H1 (cell line): ENCODE measurements around the gene QPCTL. TPM values are rescaled to one million over a fixed set of nuclear protein-coding genes. Genes with fewer than 3 reads are reported as not detected.

ENCODE experiments used
- HDAC2 ChIP-seq, 2 experiments: fragments of 300-600 bp in 1 of 2; sonication (generic) in 1 of 2; IDR thresholded peaks; 2 replicates each; pipeline ENCODE4 v1.6.1; 2011 to 2012; ENCODE audit warnings: low read depth in 2 of 2, low read length in 2 of 2, mild to moderate bottlenecking in 2 of 2, moderate library complexity in 2 of 2, borderline replicate concordance in 1 of 2, inconsistent platforms in 1 of 2
- RXRA ChIP-seq: IDR thresholded peaks from 2 replicates; pipeline ENCODE4 v1.6.1; 2011; ENCODE audit warnings: low read depth, mild to moderate bottlenecking, low read length, moderate library complexity; ENCODE audit not compliant: insufficient read depth
- SUZ12 ChIP-seq: fragments of 200-600 bp; sonication (generic); IDR thresholded peaks from 2 replicates; pipeline ENCODE4 v1.6.1; 2012; ENCODE audit warnings: mild to moderate bottlenecking, inconsistent platforms, low read length, moderate library complexity, mixed read lengths
- polyA plus RNA-seq, 7 experiments: library from polyadenylated mRNA; depleted of rRNA in 3 of 7; stranded (reverse) in 5 of 7; unstranded in 2 of 7; fragments of >200 nt in 5 of 7; fragments of 200-250 nt in 2 of 7; gene quantifications; 1 replicate in 5 of 7; 2 replicates in 1 of 7; 4 replicates in 1 of 7; pipeline versions ENCODE4 v1.2.1 to v1.2.3, GENCODE V29; 2011 to 2013; ENCODE audit warnings: missing spikeins in 2 of 7, mixed read lengths in 2 of 7
- total RNA-seq: library from RNA; stranded (reverse); fragmentation: NEBNext Ultra II Directional; extraction: Animal tissue kit (Norgen Biotek cat#: 25700); gene quantifications from 2 replicates; pipeline ENCODE4 v1.2.1, GENCODE V29; 2021
- TF ChIP-seq, protein P1 (sequence below): fragments of 300-600 bp; sonication (generic); IDR thresholded peaks from 2 replicates; pipeline ENCODE4 v1.7.1; 2012; ENCODE audit warnings: low read length, moderate library complexity, mild to moderate bottlenecking, inconsistent platforms; ENCODE audit not compliant: insufficient replicate concordance
- TF ChIP-seq, protein P2 (sequence below): IDR thresholded peaks from 2 replicates; pipeline ENCODE4 v1.6.1; 2012; ENCODE audit warnings: inconsistent platforms

QPCTL gene
- total and polyA plus RNA-seq, 2 of the 8 experiments (the other 6 are each of a cell fraction or from before 2014, with no cell fraction given) = 25.2 to 35.3 TPM

DNA sequence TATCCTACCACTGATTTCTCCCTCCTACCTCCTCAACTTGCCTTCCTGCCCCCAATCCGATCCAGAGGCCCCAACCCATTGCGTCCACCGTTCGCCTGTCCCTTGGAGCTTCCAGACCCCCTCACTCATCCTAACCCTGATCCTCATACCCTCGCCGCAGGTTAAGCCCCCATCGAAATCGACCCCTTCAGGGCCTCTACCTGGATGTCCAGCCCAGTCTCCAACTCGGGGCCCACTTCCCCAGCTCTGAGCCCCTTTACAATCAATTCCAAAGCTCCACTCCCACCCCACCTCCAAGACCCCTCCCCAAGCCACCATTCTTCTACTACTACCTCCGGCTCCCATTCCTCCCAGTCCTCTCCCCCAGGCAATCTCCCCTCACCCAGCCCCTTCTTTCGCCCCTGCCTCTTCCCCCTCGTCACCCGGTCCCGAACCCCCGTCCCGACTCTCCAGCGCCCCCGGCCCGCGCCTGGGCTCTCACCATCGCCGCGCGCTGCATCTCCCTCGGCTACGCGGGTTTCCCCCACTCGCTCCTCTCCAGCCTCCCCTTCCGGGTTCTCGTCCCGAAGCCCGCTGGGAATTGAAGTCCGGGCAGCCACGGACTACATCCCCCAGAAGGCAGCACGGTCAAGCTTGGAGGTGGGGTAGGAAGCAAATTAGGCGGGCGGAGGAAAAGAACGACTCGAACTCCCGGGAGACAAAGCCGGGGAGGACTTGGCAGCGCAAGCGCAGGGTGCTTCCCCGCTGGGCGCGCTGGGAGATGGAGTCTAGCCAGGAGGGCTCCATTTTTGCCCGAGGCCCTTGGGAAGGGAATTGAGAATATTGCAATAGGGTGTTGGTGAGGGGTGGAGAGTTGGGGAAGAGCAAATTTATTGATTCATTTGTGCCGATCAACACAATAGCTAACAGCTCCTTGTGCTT lies 38.2 kb downstream of the QPCTL start, which contains the start of gene FBXO46 (continued):
- TF ChIP-seq, protein P1, sequence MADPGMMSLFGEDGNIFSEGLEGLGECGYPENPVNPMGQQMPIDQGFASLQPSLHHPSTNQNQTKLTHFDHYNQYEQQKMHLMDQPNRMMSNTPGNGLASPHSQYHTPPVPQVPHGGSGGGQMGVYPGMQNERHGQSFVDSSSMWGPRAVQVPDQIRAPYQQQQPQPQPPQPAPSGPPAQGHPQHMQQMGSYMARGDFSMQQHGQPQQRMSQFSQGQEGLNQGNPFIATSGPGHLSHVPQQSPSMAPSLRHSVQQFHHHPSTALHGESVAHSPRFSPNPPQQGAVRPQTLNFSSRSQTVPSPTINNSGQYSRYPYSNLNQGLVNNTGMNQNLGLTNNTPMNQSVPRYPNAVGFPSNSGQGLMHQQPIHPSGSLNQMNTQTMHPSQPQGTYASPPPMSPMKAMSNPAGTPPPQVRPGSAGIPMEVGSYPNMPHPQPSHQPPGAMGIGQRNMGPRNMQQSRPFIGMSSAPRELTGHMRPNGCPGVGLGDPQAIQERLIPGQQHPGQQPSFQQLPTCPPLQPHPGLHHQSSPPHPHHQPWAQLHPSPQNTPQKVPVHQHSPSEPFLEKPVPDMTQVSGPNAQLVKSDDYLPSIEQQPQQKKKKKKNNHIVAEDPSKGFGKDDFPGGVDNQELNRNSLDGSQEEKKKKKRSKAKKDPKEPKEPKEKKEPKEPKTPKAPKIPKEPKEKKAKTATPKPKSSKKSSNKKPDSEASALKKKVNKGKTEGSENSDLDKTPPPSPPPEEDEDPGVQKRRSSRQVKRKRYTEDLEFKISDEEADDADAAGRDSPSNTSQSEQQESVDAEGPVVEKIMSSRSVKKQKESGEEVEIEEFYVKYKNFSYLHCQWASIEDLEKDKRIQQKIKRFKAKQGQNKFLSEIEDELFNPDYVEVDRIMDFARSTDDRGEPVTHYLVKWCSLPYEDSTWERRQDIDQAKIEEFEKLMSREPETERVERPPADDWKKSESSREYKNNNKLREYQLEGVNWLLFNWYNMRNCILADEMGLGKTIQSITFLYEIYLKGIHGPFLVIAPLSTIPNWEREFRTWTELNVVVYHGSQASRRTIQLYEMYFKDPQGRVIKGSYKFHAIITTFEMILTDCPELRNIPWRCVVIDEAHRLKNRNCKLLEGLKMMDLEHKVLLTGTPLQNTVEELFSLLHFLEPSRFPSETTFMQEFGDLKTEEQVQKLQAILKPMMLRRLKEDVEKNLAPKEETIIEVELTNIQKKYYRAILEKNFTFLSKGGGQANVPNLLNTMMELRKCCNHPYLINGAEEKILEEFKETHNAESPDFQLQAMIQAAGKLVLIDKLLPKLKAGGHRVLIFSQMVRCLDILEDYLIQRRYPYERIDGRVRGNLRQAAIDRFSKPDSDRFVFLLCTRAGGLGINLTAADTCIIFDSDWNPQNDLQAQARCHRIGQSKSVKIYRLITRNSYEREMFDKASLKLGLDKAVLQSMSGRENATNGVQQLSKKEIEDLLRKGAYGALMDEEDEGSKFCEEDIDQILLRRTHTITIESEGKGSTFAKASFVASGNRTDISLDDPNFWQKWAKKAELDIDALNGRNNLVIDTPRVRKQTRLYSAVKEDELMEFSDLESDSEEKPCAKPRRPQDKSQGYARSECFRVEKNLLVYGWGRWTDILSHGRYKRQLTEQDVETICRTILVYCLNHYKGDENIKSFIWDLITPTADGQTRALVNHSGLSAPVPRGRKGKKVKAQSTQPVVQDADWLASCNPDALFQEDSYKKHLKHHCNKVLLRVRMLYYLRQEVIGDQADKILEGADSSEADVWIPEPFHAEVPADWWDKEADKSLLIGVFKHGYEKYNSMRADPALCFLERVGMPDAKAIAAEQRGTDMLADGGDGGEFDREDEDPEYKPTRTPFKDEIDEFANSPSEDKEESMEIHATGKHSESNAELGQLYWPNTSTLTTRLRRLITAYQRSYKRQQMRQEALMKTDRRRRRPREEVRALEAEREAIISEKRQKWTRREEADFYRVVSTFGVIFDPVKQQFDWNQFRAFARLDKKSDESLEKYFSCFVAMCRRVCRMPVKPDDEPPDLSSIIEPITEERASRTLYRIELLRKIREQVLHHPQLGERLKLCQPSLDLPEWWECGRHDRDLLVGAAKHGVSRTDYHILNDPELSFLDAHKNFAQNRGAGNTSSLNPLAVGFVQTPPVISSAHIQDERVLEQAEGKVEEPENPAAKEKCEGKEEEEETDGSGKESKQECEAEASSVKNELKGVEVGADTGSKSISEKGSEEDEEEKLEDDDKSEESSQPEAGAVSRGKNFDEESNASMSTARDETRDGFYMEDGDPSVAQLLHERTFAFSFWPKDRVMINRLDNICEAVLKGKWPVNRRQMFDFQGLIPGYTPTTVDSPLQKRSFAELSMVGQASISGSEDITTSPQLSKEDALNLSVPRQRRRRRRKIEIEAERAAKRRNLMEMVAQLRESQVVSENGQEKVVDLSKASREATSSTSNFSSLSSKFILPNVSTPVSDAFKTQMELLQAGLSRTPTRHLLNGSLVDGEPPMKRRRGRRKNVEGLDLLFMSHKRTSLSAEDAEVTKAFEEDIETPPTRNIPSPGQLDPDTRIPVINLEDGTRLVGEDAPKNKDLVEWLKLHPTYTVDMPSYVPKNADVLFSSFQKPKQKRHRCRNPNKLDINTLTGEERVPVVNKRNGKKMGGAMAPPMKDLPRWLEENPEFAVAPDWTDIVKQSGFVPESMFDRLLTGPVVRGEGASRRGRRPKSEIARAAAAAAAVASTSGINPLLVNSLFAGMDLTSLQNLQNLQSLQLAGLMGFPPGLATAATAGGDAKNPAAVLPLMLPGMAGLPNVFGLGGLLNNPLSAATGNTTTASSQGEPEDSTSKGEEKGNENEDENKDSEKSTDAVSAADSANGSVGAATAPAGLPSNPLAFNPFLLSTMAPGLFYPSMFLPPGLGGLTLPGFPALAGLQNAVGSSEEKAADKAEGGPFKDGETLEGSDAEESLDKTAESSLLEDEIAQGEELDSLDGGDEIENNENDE = no peak
- TF ChIP-seq HDAC2 (IDR thresholded peaks at IDR 0.05; ENCODE audit: borderline replicate concordance in 1 of 2, low read depth in 2 of 2, low read length in 2 of 2) (no peak), SUZ12 (no peak), RXRA (no peak)
- TF ChIP-seq, protein P2, sequence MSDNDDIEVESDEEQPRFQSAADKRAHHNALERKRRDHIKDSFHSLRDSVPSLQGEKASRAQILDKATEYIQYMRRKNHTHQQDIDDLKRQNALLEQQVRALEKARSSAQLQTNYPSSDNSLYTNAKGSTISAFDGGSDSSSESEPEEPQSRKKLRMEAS = 0 out of 2 replicates have a peak, but pooled peaks have one; percentile 6
